ENCODE results near the gene MOB3A.

DNA sequence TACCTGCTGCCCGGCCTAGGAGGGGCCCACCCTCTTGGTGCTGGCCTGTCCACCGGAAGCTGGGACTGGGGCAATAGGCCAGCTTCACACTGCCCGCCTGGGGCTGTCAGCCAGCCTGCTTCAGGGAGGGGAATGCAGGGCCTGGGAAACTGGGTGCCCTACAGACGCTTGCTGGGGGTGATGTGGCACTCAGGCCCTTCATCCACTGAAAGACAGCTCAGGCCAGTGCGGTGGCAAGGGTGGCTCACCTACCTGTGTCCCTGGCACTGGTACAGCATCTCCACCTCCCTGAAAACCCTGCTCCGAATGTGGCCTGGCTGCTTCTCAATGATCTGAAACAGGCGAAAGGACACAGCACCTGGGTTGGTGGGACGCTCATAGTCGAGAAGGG is 52.9 kb downstream of the MOB3A start:
- no peak for TF ChIP-seq SUZ12 (IDR thresholded peaks at IDR 0.05; ENCODE audit: extremely low read depth, insufficient read depth, insufficient read length)
- no peak for TF ChIP-seq ZNF274 (IDR thresholded peaks at IDR 0.05; ENCODE audit: low read depth, low read length)
